Left lung (tissue), 10 donors: Measurements from ENCODE around the gene TMOD3. TPM values are rescaled to one million over a fixed set of nuclear protein-coding genes. Genes with fewer than 3 reads are reported as not detected.

Experiments used
- ATAC-seq: fragments of 200-7000 bp; cut with Tn5 transposase; one replicate; pipeline ENCODE4 v1.9.1; 2020; ENCODE audit warnings: moderate library complexity
- DNase-seq, 4 donors: peaks; one replicate each; pipeline ENCODE4 v3.0.0-alpha.2; 2013 to 2020
- H3K27ac ChIP-seq, 2 donors: fragments of 200-600 bp; sonication (generic) in 1 of 2; one replicate each; pipeline versions ENCODE4 v1.5.0 to v1.8.0; 2020 to 2021
- H3K27me3 ChIP-seq, 2 donors: fragments of 200-600 bp; sonication (generic) in 1 of 2; one replicate each; pipeline versions ENCODE4 v1.5.0 to v1.8.0; 2020 to 2021
- H3K36me3 ChIP-seq, 2 donors: fragments of 200-600 bp; sonication (generic) in 1 of 2; one replicate each; pipeline versions ENCODE4 v1.5.0 to v1.8.0; 2020 to 2021
- H3K4me1 ChIP-seq, 2 donors: fragments of 200-600 bp; one replicate each; pipeline ENCODE4 v1.8.0; 2021
- H3K4me3 ChIP-seq, 2 donors: fragments of 200-600 bp; sonication (generic) in 1 of 2; one replicate each; pipeline versions ENCODE4 v1.5.0 to v1.8.0; 2020 to 2021; ENCODE audit warnings: mild to moderate bottlenecking in 1 of 2
- H3K9me3 ChIP-seq, 2 donors: fragments of 200-600 bp; sonication (generic) in 1 of 2; one replicate each; pipeline versions ENCODE4 v1.5.0 to v1.8.0; 2020 to 2021
- intact Hi-C, 2 donors: fragments of 100-400 bp; cut with DNase I; formaldehyde crosslinking; loops; one replicate each; pipeline versions ENCODE4 v1.11.2 to v1.14.2; 2022
- polyA plus RNA-seq, 6 donors: library from polyadenylated mRNA; unstranded; fragments of 120-200 nt; gene quantifications; one replicate each; pipeline ENCODE4 v1.2.1, GENCODE V29; 2013; ENCODE audit not compliant: insufficient read length in 6 of 6
- total RNA-seq, 2 donors: library from RNA; stranded (reverse); fragmentation: NEBNext Ultra II Directional; extraction: Animal tissue kit (Norgen Biotek cat#: 25700); gene quantifications; one replicate each; pipeline ENCODE4 v1.2.1, GENCODE V29; 2021
- TF ChIP-seq, protein P1 (sequence below), 2 donors: fragments of 200-600 bp; sonication (generic) in 1 of 2; IDR thresholded peaks; one replicate each; pipeline versions ENCODE4 v1.5.0 to v1.8.0; 2021; ENCODE audit warnings: antibody characterized with exemption in 2 of 2
- donor health status: DM: no; HTN: yes; CAD: no.
- donor health status: DM: no; HTN: no; CAD: no.

Gene TMOD3
- total and polyA plus RNA-seq, 8 donors = 68.2 to 90.8 (median 74.4) TPM

DNA sequence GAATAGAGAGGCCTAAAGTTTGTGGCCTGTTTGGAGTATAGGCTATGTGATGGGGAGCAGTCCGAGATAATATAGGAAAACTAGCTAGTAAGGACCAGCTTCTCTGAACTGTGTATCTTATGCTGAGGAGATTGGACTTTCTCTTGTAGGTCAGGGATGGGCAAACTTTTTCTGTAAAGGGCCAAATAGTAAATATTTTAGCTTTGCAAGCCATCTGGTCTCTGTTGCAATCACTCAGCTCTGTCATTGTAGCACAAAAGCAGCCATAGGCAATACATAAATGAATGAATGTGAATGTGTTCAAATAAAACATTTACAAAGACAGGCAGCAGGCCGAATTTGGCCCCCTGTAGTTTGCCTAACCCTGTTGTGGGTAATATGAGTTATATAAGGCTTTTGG is 24.5 kb downstream of the TMOD3 start:
- Histone ChIP-seq H3K4me3 (no peak overlapping the region), H3K4me1 (peaks cover 17 to 61% of the 10 kb centered on the region in 2 donors), H3K9me3 (no peaks in the 10 kb centered on the region), H3K36me3 (no peaks in the 10 kb centered on the region), H3K27me3 (no peaks in the 10 kb centered on the region), H3K27ac (no peak overlapping the region)
- ATAC-seq (no peak), DNase-seq (no peak)
- TF ChIP-seq, protein P1, sequence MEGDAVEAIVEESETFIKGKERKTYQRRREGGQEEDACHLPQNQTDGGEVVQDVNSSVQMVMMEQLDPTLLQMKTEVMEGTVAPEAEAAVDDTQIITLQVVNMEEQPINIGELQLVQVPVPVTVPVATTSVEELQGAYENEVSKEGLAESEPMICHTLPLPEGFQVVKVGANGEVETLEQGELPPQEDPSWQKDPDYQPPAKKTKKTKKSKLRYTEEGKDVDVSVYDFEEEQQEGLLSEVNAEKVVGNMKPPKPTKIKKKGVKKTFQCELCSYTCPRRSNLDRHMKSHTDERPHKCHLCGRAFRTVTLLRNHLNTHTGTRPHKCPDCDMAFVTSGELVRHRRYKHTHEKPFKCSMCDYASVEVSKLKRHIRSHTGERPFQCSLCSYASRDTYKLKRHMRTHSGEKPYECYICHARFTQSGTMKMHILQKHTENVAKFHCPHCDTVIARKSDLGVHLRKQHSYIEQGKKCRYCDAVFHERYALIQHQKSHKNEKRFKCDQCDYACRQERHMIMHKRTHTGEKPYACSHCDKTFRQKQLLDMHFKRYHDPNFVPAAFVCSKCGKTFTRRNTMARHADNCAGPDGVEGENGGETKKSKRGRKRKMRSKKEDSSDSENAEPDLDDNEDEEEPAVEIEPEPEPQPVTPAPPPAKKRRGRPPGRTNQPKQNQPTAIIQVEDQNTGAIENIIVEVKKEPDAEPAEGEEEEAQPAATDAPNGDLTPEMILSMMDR (IDR thresholded peaks at IDR 0.05) = no peak
- intact Hi-C loops = no loop called here

- H3K36me3 ChIP-seq = no peaks in the 10 kb centered on the region
These were observed 26.2 kb downstream of the TMOD3 start for GRCh38 chr15:51855612-51856011.

GRCh38 chr15:51856714-51857380 is 27.4 kb downstream of the TMOD3 start:
- ATAC-seq (no peak), DNase-seq (no peak)
- Histone ChIP-seq H3K36me3 (no peaks in the 10 kb centered on the region), H3K4me1 (peaks cover 4 to 65% of the 10 kb centered on the region in 2 donors), H3K27me3 (no peaks in the 10 kb centered on the region), H3K4me3 (no peak overlapping the region), H3K9me3 (no peaks in the 10 kb centered on the region), H3K27ac (peak overlapping the region in 1 of 2 donors; percentile 30)
- TF ChIP-seq, protein P1 (IDR thresholded peaks at IDR 0.05) = no peak
- intact Hi-C loops = no loop called here

More at GRCh38 chr15:51855612-51856011, 26.2 kb downstream of the TMOD3 start:
- Histone ChIP-seq H3K4me1 (peaks cover 4 to 52% of the 10 kb centered on the region in 2 donors), H3K27ac (peak overlapping the region in 1 of 2 donors; percentile 19), H3K27me3 (no peaks in the 10 kb centered on the region), H3K4me3 (no peak overlapping the region), H3K9me3 (no peaks in the 10 kb centered on the region)
- TF ChIP-seq, protein P1 (IDR thresholded peaks at IDR 0.05) = no peak
- intact Hi-C loops = no loop called here
- DNase-seq (no peak), ATAC-seq (no peak)

- no peak overlapping the region for H3K27ac ChIP-seq
- peaks cover 5 to 29% of the 10 kb centered on the region in 2 donors for H3K36me3 ChIP-seq
- no peaks in the 10 kb centered on the region for H3K27me3 ChIP-seq
- ATAC-seq (no peak), DNase-seq (no peak)
- intact Hi-C loops = no loop called here
- H3K4me3 ChIP-seq = no peak overlapping the region
- H3K4me1 ChIP-seq = peaks cover 0 to 45% of the 10 kb centered on the region in 2 donors
- TF ChIP-seq, protein P1 (IDR thresholded peaks at IDR 0.05) = no peak
- no peaks in the 10 kb centered on the region for H3K9me3 ChIP-seq
These were observed 32.3 kb downstream of the TMOD3 start for GRCh38 chr15:51861557-51862359.

DNA sequence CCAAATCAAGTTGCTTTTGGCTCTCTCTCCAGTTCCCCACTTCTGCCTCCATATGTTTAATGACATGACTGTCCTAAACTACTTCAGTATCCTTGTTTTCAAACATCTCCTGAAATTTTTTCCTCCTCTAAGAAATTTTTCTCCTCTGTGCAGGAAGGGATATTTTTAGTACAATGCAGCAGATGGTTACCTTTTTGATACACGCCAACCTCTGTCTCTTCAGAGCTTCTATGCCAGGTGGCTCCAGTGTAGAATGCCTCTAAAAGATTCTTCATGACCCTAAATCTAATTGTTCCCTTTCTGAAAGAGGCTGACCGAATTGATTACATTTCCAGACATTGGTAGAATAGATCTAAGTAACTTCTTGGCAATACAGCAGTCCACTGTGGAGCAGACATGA is 33.7 kb downstream of the TMOD3 start:
- no peak for DNase-seq
- Histone ChIP-seq H3K4me1 (peaks cover 0 to 42% of the 10 kb centered on the region in 2 donors), H3K9me3 (no peaks in the 10 kb centered on the region), H3K36me3 (peaks cover 5 to 34% of the 10 kb centered on the region in 2 donors), H3K27ac (peak overlapping the region in 1 of 2 donors; percentile 4), H3K27me3 (no peaks in the 10 kb centered on the region), H3K4me3 (no peak overlapping the region)
- TF ChIP-seq, protein P1 (IDR thresholded peaks at IDR 0.05) = no peak
- no peak for ATAC-seq
- intact Hi-C loops = no loop called here
